Activated gamma-delta T cell (primary cell): ENCODE measurements around the gene SLIT3.

Experiments used
- DNase-seq: peaks from one replicate; lab custom pipeline; 2025; lab: John Stamatoyannopoulos, UW

SLIT3 gene

GRCh38 chr5:168992016-168992415, 308.9 kb downstream of the SLIT3 start:
- no peak for DNase-seq

GRCh38 chr5:168991311-168991710, 309.6 kb downstream of the SLIT3 start:
- DNase-seq = no peak

GRCh38 chr5:168990679-168991078, 310.3 kb downstream of the SLIT3 start:
- no peak for DNase-seq

GRCh38 chr5:168989731-168990505, 311.0 kb downstream of the SLIT3 start:
- DNase-seq = no peak

- no peak for DNase-seq
Measured at GRCh38 chr5:168988699-168989098, 312.2 kb downstream of the SLIT3 start.

- no peak for DNase-seq
Measured at GRCh38 chr5:168987543-168988300, 313.2 kb downstream of the SLIT3 start.

- no peak for DNase-seq
Measured at GRCh38 chr5:168985454-168985853, 315.5 kb downstream of the SLIT3 start.

- no peak for DNase-seq
Measured at GRCh38 chr5:168984135-168984675, 316.7 kb downstream of the SLIT3 start.

GRCh38 chr5:168979135-168979534, 321.8 kb downstream of the SLIT3 start:
- no peak for DNase-seq

- no peak for DNase-seq
Measured at GRCh38 chr5:168978500-168978899, 322.4 kb downstream of the SLIT3 start.

- DNase-seq = no peak
Measured at GRCh38 chr5:168978015-168978414, 322.9 kb downstream of the SLIT3 start.

- DNase-seq = no peak
Measured at GRCh38 chr5:168976311-168976970, 324.5 kb downstream of the SLIT3 start.

GRCh38 chr5:168975331-168975730, 325.6 kb downstream of the SLIT3 start:
- no peak for DNase-seq

GRCh38 chr5:168974082-168974481, 326.9 kb downstream of the SLIT3 start:
- no peak for DNase-seq

- DNase-seq = no peak
Measured at GRCh38 chr5:168972731-168973130, 328.2 kb downstream of the SLIT3 start.

GRCh38 chr5:168971100-168971499, 329.8 kb downstream of the SLIT3 start:
- no peak for DNase-seq

- no peak for DNase-seq
Measured at GRCh38 chr5:168969326-168969886, 331.5 kb downstream of the SLIT3 start.

- no peak for DNase-seq
Measured at GRCh38 chr5:168967882-168968620, 332.9 kb downstream of the SLIT3 start.

- DNase-seq = no peak
Measured at GRCh38 chr5:168965638-168966037, 335.3 kb downstream of the SLIT3 start.

GRCh38 chr5:168964182-168964581, 336.8 kb downstream of the SLIT3 start:
- no peak for DNase-seq

- DNase-seq = no peak
Measured at GRCh38 chr5:168962306-168962705, 338.6 kb downstream of the SLIT3 start.
